Immature natural killer cell (primary cell): ENCODE measurements around the gene NEIL3. TPM values are rescaled to one million over a fixed set of nuclear protein-coding genes. Genes with fewer than 3 reads are reported as not detected.
A peak's percentile ranks its signal among the peaks of the same experiment; 100 is the strongest.

Experiments
- DNase-seq, 3 donors: peaks; one replicate each; pipeline ENCODE4 v3.0.0; 2022; ENCODE audit warnings: mixed read lengths in 1 of 3
- H3K27ac Mint-ChIP-seq, 6 donors: one replicate each; pipeline ENCODE4 v1.8.0; 2020; ENCODE audit warnings: mixed read lengths in 6 of 6, mild to moderate bottlenecking in 5 of 6, inconsistent platforms in 4 of 6, moderate library complexity in 3 of 6
- H3K27me3 Mint-ChIP-seq, 3 donors: one replicate each; pipeline ENCODE4 v1.8.0; 2020 to 2021; ENCODE audit warnings: low read depth in 3 of 3, mild to moderate bottlenecking in 3 of 3, mixed read lengths in 3 of 3, moderate library complexity in 3 of 3, inconsistent platforms in 1 of 3
- H3K36me3 Mint-ChIP-seq, 3 donors: one replicate each; pipeline ENCODE4 v1.8.0; 2020; ENCODE audit warnings: mixed read lengths in 3 of 3, inconsistent platforms in 2 of 3, mild to moderate bottlenecking in 2 of 3
- H3K4me1 Mint-ChIP-seq, 2 donors: one replicate each; pipeline ENCODE4 v1.8.0; 2020; ENCODE audit warnings: inconsistent platforms in 2 of 2, mild to moderate bottlenecking in 2 of 2, mixed read lengths in 2 of 2, moderate library complexity in 1 of 2
- H3K4me3 Mint-ChIP-seq, 5 donors: one replicate each; pipeline ENCODE4 v1.8.0; 2020; ENCODE audit warnings: mild to moderate bottlenecking in 5 of 5, mixed read lengths in 5 of 5, inconsistent platforms in 3 of 5, moderate library complexity in 3 of 5
- H3K9me3 Mint-ChIP-seq, 6 donors: one replicate each; pipeline ENCODE4 v1.8.0; 2020; ENCODE audit warnings: mild to moderate bottlenecking in 6 of 6, mixed read lengths in 6 of 6, inconsistent platforms in 4 of 6, moderate library complexity in 3 of 6
- polyA plus RNA-seq, 3 donors: library from polyadenylated mRNA; unstranded; fragments of 300-500 nt; fragmentation: Illumina TruSeq; gene quantifications; one replicate each; pipeline ENCODE4 v1.2.3, GENCODE V29; 2021

The NEIL3 gene
- polyA plus RNA-seq, 3 donors from 2014 or later: 0.18 to 0.61 TPM; not detected in 1

GRCh38 chr4:177393236-177393635 is 83.6 kb downstream of the NEIL3 start:
- Mint-ChIP-seq H3K4me3 (peak overlapping the region; percentile 18 to 58 (median 44)), H3K27ac (peak overlapping the region in 4 of 6 donors; percentile 31 to 90 (median 72)), H3K9me3 (peaks cover 0 to 1% (median 0%) of the 10 kb centered on the region in 6 donors), H3K27me3 (peaks cover 0 to 4% (median 2%) of the 10 kb centered on the region in 3 donors), H3K4me1 (peaks cover 14 to 15% of the 10 kb centered on the region in 2 donors), H3K36me3 (no peaks in the 10 kb centered on the region)
- peak; percentile 17 to 44 (median 27) for DNase-seq

GRCh38 chr4:177396352-177396751 is 86.7 kb downstream of the NEIL3 start:
- Mint-ChIP-seq H3K27me3 (peaks cover 2 to 4% (median 2%) of the 10 kb centered on the region in 3 donors), H3K4me1 (peaks cover 39 to 43% of the 10 kb centered on the region in 2 donors), H3K4me3 (no peak overlapping the region), H3K9me3 (no peaks in the 10 kb centered on the region), H3K27ac (no peak overlapping the region), H3K36me3 (no peaks in the 10 kb centered on the region)
- no peak for DNase-seq

- no peak for DNase-seq
Observed at GRCh38 chr4:177400030-177400429, 90.4 kb downstream of the NEIL3 start.

GRCh38 chr4:177401658-177402273 is 92.1 kb downstream of the NEIL3 start:
- Mint-ChIP-seq H3K27me3 (peaks cover 0 to 5% (median 0%) of the 10 kb centered on the region in 3 donors), H3K27ac (peak overlapping the region; percentile 58 to 93 (median 78)), H3K4me1 (peaks cover 41 to 51% of the 10 kb centered on the region in 2 donors), H3K36me3 (peaks cover 0 to 4% (median 0%) of the 10 kb centered on the region in 3 donors), H3K9me3 (no peaks in the 10 kb centered on the region), H3K4me3 (peak overlapping the region; percentile 68 to 82 (median 71))
- peak; percentile 3 to 25 (median 23) for DNase-seq

More at GRCh38 chr4:177400030-177400429, 90.4 kb downstream of the NEIL3 start:
- Mint-ChIP-seq H3K27ac (peak overlapping the region; percentile 61 to 93 (median 88)), H3K9me3 (no peaks in the 10 kb centered on the region), H3K4me3 (peak overlapping the region; percentile 43 to 80 (median 70)), H3K4me1 (peaks cover 41 to 51% of the 10 kb centered on the region in 2 donors), H3K36me3 (peaks cover 0 to 4% (median 0%) of the 10 kb centered on the region in 3 donors), H3K27me3 (peaks cover 0 to 5% (median 0%) of the 10 kb centered on the region in 3 donors)

- Mint-ChIP-seq H3K36me3 (peaks cover 0 to 4% (median 0%) of the 10 kb centered on the region in 3 donors), H3K4me1 (peaks cover 41 to 49% of the 10 kb centered on the region in 2 donors), H3K27me3 (peaks cover 0 to 5% (median 0%) of the 10 kb centered on the region in 3 donors), H3K9me3 (no peaks in the 10 kb centered on the region), H3K27ac (peak overlapping the region in 1 of 6 donors; percentile 57), H3K4me3 (no peak overlapping the region)
- DNase-seq: no peak
Observed at GRCh38 chr4:177403746-177404145, 94.1 kb downstream of the NEIL3 start.

DNA sequence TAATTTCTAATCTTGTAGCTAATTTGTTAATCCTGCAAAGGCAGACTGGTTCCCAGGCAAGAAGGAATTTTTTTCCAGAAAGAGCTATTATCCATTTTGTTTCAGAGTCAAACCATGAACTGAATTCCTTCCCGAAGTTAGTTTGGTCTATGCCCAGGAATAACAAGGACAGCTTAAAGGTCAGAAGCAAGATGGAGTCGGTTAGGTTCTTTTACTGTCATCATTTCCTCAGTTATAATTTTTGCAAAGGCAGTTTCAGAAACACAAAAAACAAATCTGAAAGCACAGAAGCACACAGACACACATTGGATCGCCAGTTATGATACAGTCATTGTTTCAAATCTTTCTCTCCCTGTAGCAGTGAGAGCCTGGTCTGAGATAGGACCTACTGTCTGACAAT is 94.7 kb downstream of the NEIL3 start:
- DNase-seq: no peak
- Mint-ChIP-seq H3K36me3 (peaks cover 0 to 4% (median 0%) of the 10 kb centered on the region in 3 donors), H3K27me3 (peaks cover 0 to 5% (median 0%) of the 10 kb centered on the region in 3 donors), H3K4me1 (peaks cover 37 to 43% of the 10 kb centered on the region in 2 donors), H3K9me3 (no peaks in the 10 kb centered on the region), H3K27ac (no peak overlapping the region), H3K4me3 (no peak overlapping the region)

- Mint-ChIP-seq H3K27ac (peak overlapping the region in 1 of 6 donors; percentile 32), H3K9me3 (no peaks in the 10 kb centered on the region), H3K4me3 (no peak overlapping the region), H3K27me3 (peaks cover 0 to 5% (median 0%) of the 10 kb centered on the region in 3 donors), H3K36me3 (peaks cover 0 to 4% (median 0%) of the 10 kb centered on the region in 3 donors), H3K4me1 (peaks cover 31 to 37% of the 10 kb centered on the region in 2 donors)
- no peak for DNase-seq
Observed at GRCh38 chr4:177404986-177405385, 95.3 kb downstream of the NEIL3 start.

DNA sequence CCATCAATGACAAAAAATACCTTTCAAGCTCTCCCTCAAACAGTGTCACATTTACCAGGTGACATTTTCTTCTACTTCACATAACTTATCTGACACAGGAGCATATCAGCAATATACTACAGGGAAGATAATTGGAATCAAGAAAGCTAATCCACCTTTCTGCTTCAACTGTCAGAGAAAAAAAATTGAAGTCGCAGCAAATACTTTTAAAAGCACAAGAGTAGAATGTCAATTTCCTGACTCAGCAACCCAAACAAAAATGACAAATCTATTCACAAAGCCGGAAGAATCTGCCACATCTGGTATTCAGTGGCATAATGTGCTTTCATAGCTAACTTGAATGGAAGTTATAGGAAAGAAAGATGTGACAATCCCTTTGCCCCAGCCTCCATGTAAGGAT is 95.8 kb downstream of the NEIL3 start:
- H3K36me3 Mint-ChIP-seq: peaks cover 0 to 4% (median 0%) of the 10 kb centered on the region in 3 donors
- H3K4me3 Mint-ChIP-seq: no peak overlapping the region
- H3K9me3 Mint-ChIP-seq: no peaks in the 10 kb centered on the region
- no peak for DNase-seq
- H3K27ac Mint-ChIP-seq: no peak overlapping the region
- H3K27me3 Mint-ChIP-seq: peaks cover 0 to 3% (median 0%) of the 10 kb centered on the region in 3 donors
- peaks cover 25 to 31% of the 10 kb centered on the region in 2 donors for H3K4me1 Mint-ChIP-seq

DNA sequence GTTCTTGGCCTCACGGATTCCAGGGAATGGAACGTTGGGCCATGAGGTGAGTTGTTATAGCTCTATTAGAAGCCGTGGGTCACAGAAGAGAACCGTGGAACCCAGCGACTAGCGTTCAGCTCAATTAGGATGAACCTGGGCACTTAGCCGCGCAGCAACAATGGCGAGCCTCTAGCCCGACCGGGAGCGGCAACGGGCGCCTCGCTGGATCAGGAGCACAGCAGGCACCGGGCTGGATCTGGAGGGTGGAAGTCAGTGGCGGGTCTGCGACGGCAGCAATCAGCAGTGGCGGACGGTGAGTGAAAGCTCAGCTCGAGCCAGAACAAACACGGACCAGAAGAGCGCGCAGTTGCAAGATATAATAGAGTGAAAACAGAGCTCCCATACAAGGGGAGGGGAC is 98.3 kb downstream of the NEIL3 start:
- no peak for DNase-seq
- Mint-ChIP-seq H3K9me3 (no peaks in the 10 kb centered on the region), H3K4me1 (peaks cover 4 to 9% of the 10 kb centered on the region in 2 donors), H3K36me3 (peaks cover 0 to 4% (median 0%) of the 10 kb centered on the region in 3 donors), H3K27ac (no peak overlapping the region), H3K27me3 (no peaks in the 10 kb centered on the region), H3K4me3 (no peak overlapping the region)

DNA sequence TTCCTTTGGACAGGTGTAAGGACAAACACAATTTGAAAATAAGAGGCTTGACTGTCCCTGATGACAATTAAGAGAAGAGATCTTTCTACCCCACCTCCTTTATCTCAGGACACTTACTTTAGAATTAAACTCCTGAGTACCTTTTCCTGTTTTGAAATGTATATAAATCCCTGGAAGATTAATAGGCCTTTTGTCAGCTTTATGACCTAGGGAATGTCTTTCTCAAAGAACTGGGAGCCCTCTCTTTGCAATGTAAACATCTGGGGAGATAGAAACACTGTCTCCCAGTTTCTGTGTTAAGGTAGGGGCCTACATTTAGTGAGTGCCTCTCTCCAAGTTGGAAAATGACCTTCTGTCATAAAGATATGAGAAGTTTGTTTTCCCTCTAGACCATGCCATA is 100.9 kb downstream of the NEIL3 start:
- H3K27me3 Mint-ChIP-seq: no peaks in the 10 kb centered on the region
- no peak overlapping the region for H3K27ac Mint-ChIP-seq
- DNase-seq: no peak
- no peaks in the 10 kb centered on the region for H3K36me3 Mint-ChIP-seq
- no peaks in the 10 kb centered on the region for H3K9me3 Mint-ChIP-seq
- H3K4me3 Mint-ChIP-seq: no peak overlapping the region
- no peaks in the 10 kb centered on the region for H3K4me1 Mint-ChIP-seq

- Mint-ChIP-seq H3K9me3 (no peaks in the 10 kb centered on the region), H3K27me3 (no peaks in the 10 kb centered on the region), H3K4me1 (no peaks in the 10 kb centered on the region), H3K27ac (no peak overlapping the region), H3K36me3 (no peaks in the 10 kb centered on the region), H3K4me3 (no peak overlapping the region)
- DNase-seq: no peak
Observed at GRCh38 chr4:177411996-177412395, 102.3 kb downstream of the NEIL3 start.

Other genes starting within 250 kb of the NEIL3 start
- gene AGA, start 132.6 kb downstream of the NEIL3 start, polyA plus RNA-seq: 10 to 100 TPM; 28.1 to 34.6 (median 31.3) TPM